GM23248 (cell line): Measurements from ENCODE around the gene TMEM181. TPM values are rescaled to one million over a fixed set of nuclear protein-coding genes. Genes with fewer than 3 reads are reported as not detected.

Source experiments
- DNase-seq: peaks from one replicate; pipeline ENCODE4 v3.0.0-alpha.2; 2015
- H2AFZ ChIP-seq: fragments of 200-600 bp; sonication (generic); 2 replicates; pipeline ENCODE4 v1.6.1; 2016; ENCODE audit warnings: antibody characterized with exemption
- H3F3A ChIP-seq: fragments of 200-600 bp; sonication (generic); 2 replicates; pipeline ENCODE4 v1.6.1; 2016; ENCODE audit warnings: mild to moderate bottlenecking, antibody characterized with exemption, mixed run types; ENCODE audit not compliant: insufficient read depth
- H3K27ac ChIP-seq: fragments of 200-600 bp; sonication (generic); 2 replicates; pipeline ENCODE4 v1.5.1; 2016; ENCODE audit warnings: mild to moderate bottlenecking
- H3K27me3 ChIP-seq: fragments of 200-600 bp; sonication (generic); replicated peaks from 2 replicates; pipeline ENCODE4 v1.6.1; 2016; ENCODE audit warnings: mild to moderate bottlenecking; ENCODE audit not compliant: insufficient read depth
- H3K36me3 ChIP-seq: fragments of 200-600 bp; sonication (generic); 2 replicates; pipeline ENCODE4 v1.6.1; 2016; ENCODE audit warnings: low read depth, mild to moderate bottlenecking
- H3K4me1 ChIP-seq: fragments of 200-600 bp; sonication (generic); 2 replicates; pipeline ENCODE4 v1.6.1; 2016; ENCODE audit warnings: mild to moderate bottlenecking; ENCODE audit not compliant: insufficient read depth
- H3K4me2 ChIP-seq: fragments of 200-600 bp; sonication (generic); one replicate; pipeline ENCODE4 v1.6.1; 2016; ENCODE audit warnings: mild to moderate bottlenecking; ENCODE audit not compliant: unreplicated experiment
- H3K4me3 ChIP-seq: fragments of 200-600 bp; sonication (generic); 2 replicates; pipeline ENCODE4 v1.5.1; 2016; ENCODE audit warnings: mild to moderate bottlenecking
- H3K79me2 ChIP-seq: fragments of 200-600 bp; sonication (generic); 2 replicates; pipeline ENCODE4 v1.6.1; 2016; ENCODE audit warnings: mild to moderate bottlenecking; ENCODE audit not compliant: insufficient read depth
- H3K9ac ChIP-seq: fragments of 200-600 bp; sonication (generic); 2 replicates; pipeline ENCODE4 v1.6.1; 2016; ENCODE audit warnings: mild to moderate bottlenecking
- H3K9me2 ChIP-seq: fragments of 200-600 bp; sonication (generic); 2 replicates; pipeline ENCODE4 v1.6.1; 2016; ENCODE audit warnings: mixed run types, mild to moderate bottlenecking, moderate library complexity; ENCODE audit not compliant: insufficient read depth
- H3K9me3 ChIP-seq: fragments of 200-600 bp; sonication (generic); one replicate; pipeline ENCODE4 v1.6.1; 2017; ENCODE audit warnings: low read depth
- H4K20me1 ChIP-seq: fragments of 200-600 bp; sonication (generic); 2 replicates; pipeline ENCODE4 v1.6.0; 2016; ENCODE audit not compliant: insufficient read depth
- EZH2 ChIP-seq: fragments of 200-600 bp; sonication (generic); IDR thresholded peaks from 2 replicates; pipeline ENCODE4 v1.6.1; 2018; ENCODE audit warnings: antibody characterized with exemption, mild to moderate bottlenecking; ENCODE audit not compliant: insufficient read depth, poor library complexity, severe bottlenecking
- EZH2phosphoT487 ChIP-seq: fragments of 200-600 bp; sonication (generic); IDR thresholded peaks from 2 replicates; pipeline ENCODE4 v1.6.1; 2018; ENCODE audit warnings: antibody characterized with exemption, moderate library complexity, mild to moderate bottlenecking, low read depth; ENCODE audit not compliant: insufficient read depth
- WGBS, 2 experiments: methylation state at CpG; one replicate each; pipeline ENCODE4 v1.1.6; 2015 to 2017; ENCODE audit warnings: low lambda C conversion rate in 2 of 2, low coverage in 1 of 2; ENCODE audit errors: missing lambda C conversion rate in 2 of 2; 5-methylcytosine and 5-hydroxymethylcytosine counted together
- in situ Hi-C: fragments of 300-500 bp; cut with MboI; formaldehyde crosslinking; loops from 2 replicates; pipeline ENCODE4 v1.15.0; 2020
- polyA plus RNA-seq: library from polyadenylated mRNA; unstranded; fragments of >200 nt; fragmentation: Nextera tagmentation; extraction: Ambion mirVana; gene quantifications from 2 replicates; pipeline ENCODE4 v1.2.1, GENCODE V29; 2016
- total RNA-seq: library from RNA; depleted of rRNA; stranded (reverse); fragments of >200 nt; shearing (Covaris generic); gene quantifications from 2 replicates; pipeline ENCODE4 v1.2.3, GENCODE V29; 2014

The TMEM181 gene
- total and polyA plus RNA-seq, 2 experiments from 2014 or later: 30.7 to 52.6 TPM

- H3K4me2 ChIP-seq: no peak overlapping the region
- H3F3A ChIP-seq: no peaks in the 10 kb centered on the region
- 56 to 58% methylated on average over 8 of the region's 8 CpGs for WGBS, 2 experiments
- no peak for DNase-seq
- no peaks in the 10 kb centered on the region for H4K20me1 ChIP-seq
- no peaks in the 10 kb centered on the region for H3K9me2 ChIP-seq
- peaks cover 46% of the 10 kb centered on the region for H3K36me3 ChIP-seq
- no peak overlapping the region for H2AFZ ChIP-seq
- H3K79me2 ChIP-seq: 0 out of 2 replicates have a peak, but pooled peaks cover 2% of the 10 kb centered on the region
- H3K4me1 ChIP-seq: no peaks in the 10 kb centered on the region
- H3K4me3 ChIP-seq: no peak overlapping the region
- H3K9ac ChIP-seq: no peak overlapping the region
- TF ChIP-seq EZH2phosphoT487 (no peak), EZH2 (no peak)
- no peaks in the 10 kb centered on the region for H3K9me3 ChIP-seq
- no peaks in the 10 kb centered on the region for H3K27me3 ChIP-seq
- in situ Hi-C loops: no loop called here
- H3K27ac ChIP-seq: no peak overlapping the region
Observed at GRCh38 chr6:158589366-158589765, 29.5 kb downstream of the TMEM181 start.

- H3K9me3 ChIP-seq: no peaks in the 10 kb centered on the region
- in situ Hi-C loops: no loop called here
- H3K4me1 ChIP-seq: no peaks in the 10 kb centered on the region
- no peak overlapping the region for H3K9ac ChIP-seq
- DNase-seq: no peak
- H4K20me1 ChIP-seq: no peaks in the 10 kb centered on the region
- H3K9me2 ChIP-seq: no peaks in the 10 kb centered on the region
- H3K4me2 ChIP-seq: no peak overlapping the region
- WGBS, 2 experiments: 78 to 82% methylated on average over 7 of the region's 7 CpGs
- TF ChIP-seq EZH2phosphoT487 (no peak), EZH2 (no peak)
- H3F3A ChIP-seq: no peaks in the 10 kb centered on the region
- H3K4me3 ChIP-seq: no peak overlapping the region
- H3K36me3 ChIP-seq: peaks cover 39% of the 10 kb centered on the region
- no peak overlapping the region for H3K27ac ChIP-seq
- H3K27me3 ChIP-seq: no peaks in the 10 kb centered on the region
- H2AFZ ChIP-seq: no peak overlapping the region
- H3K79me2 ChIP-seq: no peaks in the 10 kb centered on the region
Observed at GRCh38 chr6:158591134-158591809, 31.4 kb downstream of the TMEM181 start.

- 85 to 91% methylated on average over 4 of the region's 4 CpGs for WGBS, 2 experiments
- Histone ChIP-seq H4K20me1 (no peaks in the 10 kb centered on the region), H3K27me3 (no peaks in the 10 kb centered on the region), H3F3A (no peaks in the 10 kb centered on the region), H3K27ac (no peak overlapping the region), H3K9me3 (no peaks in the 10 kb centered on the region), H3K4me2 (no peak overlapping the region), H3K36me3 (peaks cover 38% of the 10 kb centered on the region), H3K9ac (no peak overlapping the region), H3K4me3 (no peak overlapping the region), H3K9me2 (no peaks in the 10 kb centered on the region), H2AFZ (no peak overlapping the region), H3K4me1 (no peaks in the 10 kb centered on the region), H3K79me2 (no peaks in the 10 kb centered on the region)
- DNase-seq: no peak
- in situ Hi-C loops: no loop called here
- TF ChIP-seq EZH2phosphoT487: no peak
- no peak for TF ChIP-seq EZH2
Observed at GRCh38 chr6:158591810-158592209, 31.9 kb downstream of the TMEM181 start.

- Histone ChIP-seq H4K20me1 (no peaks in the 10 kb centered on the region), H3F3A (no peaks in the 10 kb centered on the region), H3K9me3 (no peaks in the 10 kb centered on the region), H3K4me3 (no peak overlapping the region), H3K79me2 (no peaks in the 10 kb centered on the region), H3K9ac (no peak overlapping the region), H2AFZ (no peak overlapping the region), H3K27me3 (no peaks in the 10 kb centered on the region), H3K9me2 (no peaks in the 10 kb centered on the region), H3K4me1 (no peaks in the 10 kb centered on the region), H3K36me3 (peaks cover 29% of the 10 kb centered on the region), H3K4me2 (no peak overlapping the region), H3K27ac (no peak overlapping the region)
- no peak for TF ChIP-seq EZH2phosphoT487
- no peak for TF ChIP-seq EZH2
- DNase-seq: no peak
- WGBS, 2 experiments: 97 to 98% methylated on average over 3 of the region's 3 CpGs
- in situ Hi-C loops: no loop called here
Observed at GRCh38 chr6:158593670-158594069, 33.8 kb downstream of the TMEM181 start.
